Heart left ventricle (tissue), 16 donors: ENCODE results near the gene ST3GAL5. TPM values are rescaled to one million over a fixed set of nuclear protein-coding genes. Genes with fewer than 3 reads are reported as not detected.

Experiments
- ATAC-seq, 4 donors: fragments of 200-7000 bp; cut with Tn5 transposase; one replicate each; pipeline ENCODE4 v1.9.1; 2020 to 2022; ENCODE audit warnings: moderate library complexity in 4 of 4, mild to moderate bottlenecking in 3 of 4, moderate number of reproducible peaks in 1 of 4
- DNase-seq, 5 donors: peaks; one replicate each; pipeline ENCODE4 v3.0.0-alpha.2; 2020
- H3K27ac ChIP-seq, 12 donors: fragments of 200-600 bp; sonication (generic) in 4 of 12; one replicate each; pipeline versions ENCODE4 v1.5.0 to v1.8.0; 2016 to 2022; ENCODE audit warnings: mild to moderate bottlenecking in 2 of 12
- H3K27me3 ChIP-seq, 9 donors: fragments of 200-600 bp; sonication (generic) in 2 of 9; one replicate each; pipeline versions ENCODE4 v1.5.1 to v1.8.0; 2016 to 2022; ENCODE audit warnings: mild to moderate bottlenecking in 3 of 9
- H3K36me3 ChIP-seq, 9 donors: fragments of 200-600 bp; sonication (generic) in 2 of 9; one replicate each; pipeline versions ENCODE4 v1.5.0 to v1.8.0; 2018 to 2022; ENCODE audit warnings: mild to moderate bottlenecking in 2 of 9
- H3K4me1 ChIP-seq, 12 donors: fragments of 200-600 bp; sonication (generic) in 4 of 12; one replicate each; pipeline versions ENCODE4 v1.5.0 to v1.8.0; 2016 to 2022; ENCODE audit warnings: mild to moderate bottlenecking in 3 of 12
- H3K4me3 ChIP-seq, 12 donors: fragments of 200-600 bp; sonication (generic) in 4 of 12; one replicate each; pipeline versions ENCODE4 v1.5.0 to v1.8.0; 2017 to 2022; ENCODE audit warnings: mild to moderate bottlenecking in 9 of 12, moderate library complexity in 4 of 12
- H3K9me3 ChIP-seq, 12 donors: fragments of 200-600 bp; sonication (generic) in 4 of 12; one replicate each; pipeline versions ENCODE4 v1.5.0 to v1.8.0; 2016 to 2022; ENCODE audit warnings: mild to moderate bottlenecking in 1 of 12
- POLR2A ChIP-seq, 2 donors: fragments of 450-650 bp; IDR thresholded peaks; one replicate each; pipeline ENCODE4 v1.6.1; 2017; ENCODE audit warnings: antibody characterized with exemption in 2 of 2, mild to moderate bottlenecking in 2 of 2, moderate library complexity in 2 of 2
- WGBS, 4 donors: extraction: QIAGEN DNeasy Blood & Tissue Kit in 2 of 4; methylation state at CpG; one replicate each; pipeline versions ENCODE4 v1.1.5 to v1.1.7; 2013 to 2018; 5-methylcytosine and 5-hydroxymethylcytosine counted together
- intact Hi-C, 10 donors: fragments of 100-400 bp; cut with DNase I; formaldehyde crosslinking; loops; one replicate each; pipeline versions ENCODE4 v1.11.1 to v1.14.2; 2022
- polyA plus RNA-seq, 2 donors: library from polyadenylated mRNA; stranded (reverse); fragments of 200-250 nt; gene quantifications; one replicate each; pipeline ENCODE4 v1.2.3, GENCODE V29; 2013
- total RNA-seq, 9 donors: library from RNA; depleted of rRNA in 2 of 9; stranded (reverse); fragments of >200 nt in 2 of 9; fragmentation: NEBNext Ultra II Directional in 3 of 9; extraction: Animal tissue kit (Norgen Biotek cat#: 25700) in 3 of 9; gene quantifications; one replicate each; pipeline versions ENCODE4 v1.1.0 to v1.2.4, GENCODE V29; 2016 to 2023
- TF ChIP-seq, protein P1 (sequence below), 12 donors: fragments of 200-600 bp; sonication (generic) in 4 of 12; IDR thresholded peaks; one replicate each; pipeline versions ENCODE4 v1.5.0 to v1.8.0; 2018 to 2022; ENCODE audit warnings: antibody characterized with exemption in 12 of 12, mild to moderate bottlenecking in 5 of 12
- donor health status: ischemic (EF 13 %, LVEDD 7.1; RV severe dilation, severe dysfunction).
- donor health status: healthy with polysubstance abuse.
- donor health status: DM: no; HTN: yes; CAD: no.
- donor health status: DM: no; HTN: no; CAD: no.
- donor health status: ischemic (EF 25% LVEDD 6.9; RV normal size, moderate dysfunction).
- donor health status: ischemic (EF 25% LVEDD 5.7; RV mildly dilated, moderate dysfunction).
- donor health status: healthy.
- donor health status: DM: yes; HTN: yes; CAD: no.
- donor health status: ischemic (EF 35%, LVEDD 5.7; RV mildly dilated, moderate dysfunction).
- donor health status: nonischemic (EF 11% LVEDD 7.7; RV severe dilation, severe dysfunction).
- donor health status: DM: yes; HTN: yes; CAD: no.
- donor health status: PGD.
- donor health status: ischemic (EF 29% LVEDD 5.4; RV normal size, mild dysfunction).
- donor health status: nonischemic (EF 23%, LVEDD 6.1; RV moderate dilation, normal function).

ST3GAL5 gene
- total and polyA plus RNA-seq, 11 donors: 2.0 to 21.1 (median 4.0) TPM

DNA sequence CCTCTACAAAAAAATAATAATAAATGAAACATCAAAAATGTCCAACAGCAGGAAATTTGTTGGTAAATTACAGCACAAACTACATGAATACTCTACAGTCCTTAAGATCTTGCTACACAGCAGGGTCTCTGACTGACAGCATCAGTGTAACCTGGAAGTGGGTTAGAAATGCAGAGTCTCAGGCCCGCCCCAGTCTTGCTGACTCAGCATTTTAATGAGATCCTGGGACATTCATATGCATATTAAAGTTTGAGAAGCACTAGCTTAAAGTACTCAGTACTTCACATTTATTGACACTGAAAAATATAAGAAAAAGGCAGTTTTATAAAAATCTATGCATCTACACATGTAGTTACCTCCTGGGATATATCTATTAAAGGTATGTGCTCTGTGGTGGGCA, 21.7 kb downstream of the ST3GAL5 start:
- H3K4me1 ChIP-seq: peaks cover 0 to 35% (median 0%) of the 10 kb centered on the region in 12 donors
- WGBS, 4 donors: 96 to 100% (median 99%) methylated on average over 1 of the region's 1 CpG
- no peak for DNase-seq
- H3K36me3 ChIP-seq: peaks cover 0 to 7% (median 0%) of the 10 kb centered on the region in 9 donors
- no peak overlapping the region for H3K27ac ChIP-seq
- TF ChIP-seq POLR2A (IDR thresholded peaks at IDR 0.05): no peak
- TF ChIP-seq, protein P1, sequence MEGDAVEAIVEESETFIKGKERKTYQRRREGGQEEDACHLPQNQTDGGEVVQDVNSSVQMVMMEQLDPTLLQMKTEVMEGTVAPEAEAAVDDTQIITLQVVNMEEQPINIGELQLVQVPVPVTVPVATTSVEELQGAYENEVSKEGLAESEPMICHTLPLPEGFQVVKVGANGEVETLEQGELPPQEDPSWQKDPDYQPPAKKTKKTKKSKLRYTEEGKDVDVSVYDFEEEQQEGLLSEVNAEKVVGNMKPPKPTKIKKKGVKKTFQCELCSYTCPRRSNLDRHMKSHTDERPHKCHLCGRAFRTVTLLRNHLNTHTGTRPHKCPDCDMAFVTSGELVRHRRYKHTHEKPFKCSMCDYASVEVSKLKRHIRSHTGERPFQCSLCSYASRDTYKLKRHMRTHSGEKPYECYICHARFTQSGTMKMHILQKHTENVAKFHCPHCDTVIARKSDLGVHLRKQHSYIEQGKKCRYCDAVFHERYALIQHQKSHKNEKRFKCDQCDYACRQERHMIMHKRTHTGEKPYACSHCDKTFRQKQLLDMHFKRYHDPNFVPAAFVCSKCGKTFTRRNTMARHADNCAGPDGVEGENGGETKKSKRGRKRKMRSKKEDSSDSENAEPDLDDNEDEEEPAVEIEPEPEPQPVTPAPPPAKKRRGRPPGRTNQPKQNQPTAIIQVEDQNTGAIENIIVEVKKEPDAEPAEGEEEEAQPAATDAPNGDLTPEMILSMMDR (IDR thresholded peaks at IDR 0.05): no peak
- ATAC-seq: no peak
- no peaks in the 10 kb centered on the region for H3K27me3 ChIP-seq
- H3K4me3 ChIP-seq: no peak overlapping the region
- H3K9me3 ChIP-seq: no peaks in the 10 kb centered on the region
- intact Hi-C loops: no loop called here

DNA sequence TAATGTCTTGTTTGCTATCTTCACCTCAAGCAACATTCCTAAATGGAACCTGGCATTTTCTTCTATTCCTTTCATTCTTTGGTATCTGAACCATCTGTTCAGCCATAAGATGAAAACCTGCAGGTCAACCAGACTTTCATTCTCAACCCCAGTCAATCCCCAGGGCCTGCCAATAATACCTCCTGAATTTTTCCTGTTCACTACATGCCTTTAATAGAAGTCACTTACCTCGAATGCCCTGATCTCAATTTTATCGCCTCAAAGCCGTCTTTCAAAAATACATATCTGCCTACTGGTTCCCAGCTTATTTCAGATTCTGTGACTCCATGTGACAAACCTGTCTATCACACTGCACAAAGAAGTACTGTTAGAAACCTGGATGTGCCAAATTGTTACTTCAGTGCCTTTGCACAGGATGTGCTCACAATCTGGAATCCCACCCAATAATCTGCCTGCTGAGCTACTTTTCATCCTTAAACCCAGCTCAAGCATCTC, 22.6 kb downstream of the ST3GAL5 start:
- ATAC-seq: no peak
- intact Hi-C loops: no loop called here

DNA sequence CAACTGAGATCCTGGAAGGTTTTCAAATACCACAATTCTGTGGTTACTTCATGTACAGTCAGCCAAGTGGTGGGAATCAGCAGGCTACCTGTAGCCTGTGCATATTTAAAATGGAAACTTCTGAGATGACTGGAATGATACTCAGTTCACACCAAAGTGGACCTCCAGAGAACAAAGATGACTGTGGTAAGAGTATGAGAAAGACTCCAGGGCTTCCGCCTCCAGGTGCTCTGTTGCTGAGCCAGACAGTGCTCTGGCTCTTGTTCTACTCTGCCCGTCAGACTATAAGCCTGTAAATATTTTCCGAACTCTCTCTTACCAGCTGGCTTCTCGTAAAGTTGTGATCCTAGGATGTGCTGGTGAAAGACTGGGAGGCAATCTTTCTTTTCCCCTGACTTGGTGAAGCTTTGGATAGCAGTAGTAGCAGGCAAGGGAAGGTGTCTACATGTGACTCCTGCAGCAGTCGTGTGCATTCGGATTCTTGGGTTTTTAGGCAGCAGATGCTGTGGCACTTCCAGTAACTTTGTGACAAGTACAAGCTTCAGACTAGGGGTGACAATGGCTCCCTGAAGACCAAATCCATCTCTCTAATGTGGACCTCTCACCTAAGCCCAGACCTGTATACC, 23.1 kb downstream of the ST3GAL5 start:
- Histone ChIP-seq H3K9me3 (no peaks in the 10 kb centered on the region), H3K36me3 (peaks cover 0 to 9% (median 0%) of the 10 kb centered on the region in 9 donors), H3K4me3 (no peak overlapping the region), H3K4me1 (peaks cover 0 to 49% (median 0%) of the 10 kb centered on the region in 12 donors), H3K27me3 (no peaks in the 10 kb centered on the region), H3K27ac (peak overlapping the region in 1 of 12 donors; percentile 37)
- intact Hi-C loops: no loop called here
- 89 to 91% (median 90%) methylated on average over 6 of the region's 6 CpGs for WGBS, 4 donors
- ATAC-seq (peak in 1 of 4 donors; percentile 10), DNase-seq (no peak)
- no peak for TF ChIP-seq POLR2A (IDR thresholded peaks at IDR 0.05)
- TF ChIP-seq, protein P1 (IDR thresholded peaks at IDR 0.05): no peak

More for the DNA sequence above, 22.6 kb downstream of the ST3GAL5 start:
- H3K27ac ChIP-seq: no peak overlapping the region
- H3K4me3 ChIP-seq: no peak overlapping the region
- H3K36me3 ChIP-seq: peaks cover 0 to 9% (median 0%) of the 10 kb centered on the region in 9 donors
- no peaks in the 10 kb centered on the region for H3K27me3 ChIP-seq
- no peaks in the 10 kb centered on the region for H3K9me3 ChIP-seq
- TF ChIP-seq, protein P1 (IDR thresholded peaks at IDR 0.05): no peak
- no peak for TF ChIP-seq POLR2A (IDR thresholded peaks at IDR 0.05)
- 89 to 91% (median 90%) methylated on average over 3 of the region's 3 CpGs for WGBS, 4 donors
- DNase-seq: no peak
- H3K4me1 ChIP-seq: peaks cover 0 to 44% (median 0%) of the 10 kb centered on the region in 12 donors

DNA sequence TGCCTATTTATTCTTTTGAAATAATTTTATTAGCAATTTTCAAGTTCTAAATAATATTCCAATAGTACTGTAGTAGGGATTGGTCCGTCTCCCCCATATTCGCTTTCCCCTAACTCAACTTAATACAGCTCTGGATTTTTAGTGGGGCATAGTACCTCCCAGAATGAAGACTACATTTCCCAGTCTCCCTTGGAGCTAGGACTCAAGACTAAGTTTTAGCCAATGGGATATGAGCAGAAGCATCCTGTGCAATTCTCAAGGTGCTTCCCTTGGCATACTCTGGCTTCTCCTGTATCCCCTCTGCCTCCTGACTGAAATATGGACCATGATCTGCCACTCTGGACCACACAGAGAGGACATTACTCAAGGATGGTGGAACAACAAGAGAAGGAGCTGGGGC, 24.1 kb downstream of the ST3GAL5 start:
- no peak overlapping the region for H3K27ac ChIP-seq
- intact Hi-C loops: no loop called here
- ATAC-seq: no peak
- TF ChIP-seq, protein P1 (IDR thresholded peaks at IDR 0.05): no peak
- no peak for TF ChIP-seq POLR2A (IDR thresholded peaks at IDR 0.05)
- no peaks in the 10 kb centered on the region for H3K27me3 ChIP-seq
- DNase-seq: no peak
- H3K4me3 ChIP-seq: no peak overlapping the region
- 92 to 97% (median 95%) methylated on average over 2 of the region's 2 CpGs for WGBS, 4 donors
- H3K36me3 ChIP-seq: peaks cover 0 to 16% (median 6%) of the 10 kb centered on the region in 9 donors
- H3K4me1 ChIP-seq: peaks cover 0 to 43% (median 0%) of the 10 kb centered on the region in 12 donors
- H3K9me3 ChIP-seq: no peaks in the 10 kb centered on the region
